Omental fat pad (tissue), 4 donors: ENCODE data around the gene PRDM16. TPM values are rescaled to one million over a fixed set of nuclear protein-coding genes. Genes with fewer than 3 reads are reported as not detected.

Source experiments
- ATAC-seq: fragments of 150-250 bp; one replicate; pipeline ENCODE4 v1.9.1; 2016; ENCODE audit warnings: mild to moderate bottlenecking, moderate library complexity; ENCODE audit not compliant: low FRiP score
- DNase-seq: peaks from one replicate; pipeline ENCODE4 v3.0.0-alpha.2; 2019; ENCODE audit warnings: low spot score
- CTCF ChIP-seq, 3 donors: fragments of 450-650 bp; IDR thresholded peaks; one replicate each; pipeline ENCODE4 v1.5.1; 2016 to 2017; ENCODE audit warnings: antibody characterized with exemption in 3 of 3, mild to moderate bottlenecking in 3 of 3, moderate library complexity in 2 of 3
- total RNA-seq, 4 donors: library from RNA; depleted of rRNA; stranded (reverse); fragments of >200 nt; gene quantifications; one replicate each; pipeline ENCODE4 v1.1.0, GENCODE V29; 2016

PRDM16 gene
- total RNA-seq, 4 donors from 2014 or later: 0.19 to 3.8 (median 1.8) TPM

- ATAC-seq (no peak), DNase-seq (no peak)
- TF ChIP-seq CTCF (IDR thresholded peaks at IDR 0.05): no peak
Measured at GRCh38 chr1:3077561-3077960, 8.6 kb downstream of the PRDM16 start.

- no peak for TF ChIP-seq CTCF (IDR thresholded peaks at IDR 0.05)
- ATAC-seq: no peak
- DNase-seq: no peak
Measured at GRCh38 chr1:3078430-3078861, 9.4 kb downstream of the PRDM16 start.

GRCh38 chr1:3078871-3079270 lies 9.9 kb downstream of the PRDM16 start:
- no peak for TF ChIP-seq CTCF (IDR thresholded peaks at IDR 0.05)
- no peak for DNase-seq
- ATAC-seq: no peak

- DNase-seq: no peak
- TF ChIP-seq CTCF (IDR thresholded peaks at IDR 0.05): no peak
- no peak for ATAC-seq
Measured at GRCh38 chr1:3079381-3080052, 10.5 kb downstream of the PRDM16 start.

GRCh38 chr1:3080053-3080955 lies 11.3 kb downstream of the PRDM16 start:
- no peak for TF ChIP-seq CTCF (IDR thresholded peaks at IDR 0.05)
- DNase-seq (no peak), ATAC-seq (no peak)

GRCh38 chr1:3081171-3081683 lies 12.2 kb downstream of the PRDM16 start:
- TF ChIP-seq CTCF (IDR thresholded peaks at IDR 0.05): no peak
- no peak for ATAC-seq
- no peak for DNase-seq
